Esophagus muscularis mucosa (tissue), 4 donors: Measurements from ENCODE around the gene DUSP15. TPM values are rescaled to one million over a fixed set of nuclear protein-coding genes. Genes with fewer than 3 reads are reported as not detected.

Source experiments
- DNase-seq: peaks from one replicate; pipeline ENCODE4 v3.0.0-alpha.2; 2017; ENCODE audit errors: extremely low spot score
- H3K27ac ChIP-seq, 4 donors: fragments of 200-600 bp; sonication (generic); replicated peaks in 1 of 4; 1 replicate in 3 of 4; 2 replicates in 1 of 4; pipeline ENCODE4 v1.5.1; 2016 to 2019; ENCODE audit warnings: mild to moderate bottlenecking in 1 of 4
- H3K27me3 ChIP-seq, 4 donors: fragments of 200-600 bp; sonication (generic); one replicate each; pipeline versions ENCODE4 v1.5.1 to v1.6.0; 2016 to 2019
- H3K36me3 ChIP-seq, 4 donors: fragments of 200-600 bp; sonication (generic); one replicate each; pipeline ENCODE4 v1.5.1; 2016 to 2019
- H3K4me1 ChIP-seq, 4 donors: fragments of 200-600 bp; sonication (generic); one replicate each; pipeline ENCODE4 v1.5.1; 2016 to 2019
- H3K4me3 ChIP-seq, 4 donors: fragments of 200-600 bp; sonication (generic); 1 replicate in 2 of 4; 2 replicates in 2 of 4; pipeline ENCODE4 v1.5.1; 2016 to 2019; ENCODE audit warnings: mild to moderate bottlenecking in 4 of 4, moderate library complexity in 1 of 4
- H3K9me3 ChIP-seq, 4 donors: fragments of 200-600 bp; sonication (generic); 1 replicate in 3 of 4; 2 replicates in 1 of 4; pipeline ENCODE4 v1.5.1; 2016 to 2019
- EP300 ChIP-seq: sonication (generic); formaldehyde crosslinking; IDR thresholded peaks from one replicate; pipeline ENCODE4 v1.6.1; 2017; ENCODE audit warnings: antibody characterized with exemption
- POLR2A ChIP-seq: fragments of 450-650 bp; IDR thresholded peaks from one replicate; pipeline ENCODE4 v1.6.1; 2017; ENCODE audit warnings: antibody characterized with exemption, moderate library complexity, mild to moderate bottlenecking, low read depth
- POLR2AphosphoS5 ChIP-seq, 2 donors: sonication (generic); formaldehyde crosslinking; IDR thresholded peaks; one replicate each; pipeline ENCODE4 v1.6.1; 2017; ENCODE audit warnings: antibody characterized with exemption in 2 of 2
- WGBS: methylation state at CpG from one replicate; pipeline ENCODE4 v1.1.5; 2018; 5-methylcytosine and 5-hydroxymethylcytosine counted together
- intact Hi-C: fragments of 100-400 bp; cut with DNase I; formaldehyde crosslinking; loops from one replicate; pipeline ENCODE4 v1.15.1; 2023
- total RNA-seq, 4 donors: library from RNA; depleted of rRNA; stranded (reverse); fragments of >200 nt; gene quantifications; one replicate each; pipeline versions ENCODE4 v1.1.0 to v1.2.1, GENCODE V29; 2016
- TF ChIP-seq, protein P1 (sequence below), 3 experiments: fragments of 200-600 bp in 2 of 3; fragments of 450-650 bp in 1 of 3; sonication (generic) in 2 of 3; IDR thresholded peaks; one replicate each; pipeline ENCODE4 v1.5.1; 2017 to 2019; ENCODE audit warnings: antibody characterized with exemption in 3 of 3, mild to moderate bottlenecking in 2 of 3, moderate library complexity in 1 of 3

Gene DUSP15
- total RNA-seq, 4 donors from 2014 or later: 0.83 to 5.1 (median 3.8) TPM

DNA sequence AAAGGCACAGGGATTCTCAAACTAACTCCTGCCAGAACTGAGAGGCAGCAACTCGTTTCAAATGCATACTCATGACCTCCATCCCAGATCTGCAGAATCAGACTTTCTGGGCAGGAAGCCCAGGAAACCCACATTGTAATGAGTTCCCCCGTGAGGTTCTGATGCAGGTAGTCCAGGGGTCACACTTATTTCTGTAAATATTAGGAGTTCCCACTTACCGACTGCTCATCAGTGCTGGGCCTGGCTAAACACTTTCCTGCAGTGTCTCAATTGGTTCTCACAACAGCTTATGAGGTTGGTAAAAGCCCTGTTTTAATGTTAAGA lies 11.6 kb downstream of the DUSP15 start:
- intact Hi-C loops: loop anchor here (10.0 kb wide), 1 partner anchor 236 kb away; no protein-coding TSS in a partner anchor

GRCh38 chr20:31857861-31858759 lies 12.2 kb downstream of the DUSP15 start:
- peaks cover 20 to 25% (median 23%) of the 10 kb centered on the region in 4 donors for H3K4me1 ChIP-seq
- WGBS: 76% methylated on average over 8 of the region's 15 CpGs
- no peak for DNase-seq
- H3K36me3 ChIP-seq: no peaks in the 10 kb centered on the region
- TF ChIP-seq, protein P1, sequence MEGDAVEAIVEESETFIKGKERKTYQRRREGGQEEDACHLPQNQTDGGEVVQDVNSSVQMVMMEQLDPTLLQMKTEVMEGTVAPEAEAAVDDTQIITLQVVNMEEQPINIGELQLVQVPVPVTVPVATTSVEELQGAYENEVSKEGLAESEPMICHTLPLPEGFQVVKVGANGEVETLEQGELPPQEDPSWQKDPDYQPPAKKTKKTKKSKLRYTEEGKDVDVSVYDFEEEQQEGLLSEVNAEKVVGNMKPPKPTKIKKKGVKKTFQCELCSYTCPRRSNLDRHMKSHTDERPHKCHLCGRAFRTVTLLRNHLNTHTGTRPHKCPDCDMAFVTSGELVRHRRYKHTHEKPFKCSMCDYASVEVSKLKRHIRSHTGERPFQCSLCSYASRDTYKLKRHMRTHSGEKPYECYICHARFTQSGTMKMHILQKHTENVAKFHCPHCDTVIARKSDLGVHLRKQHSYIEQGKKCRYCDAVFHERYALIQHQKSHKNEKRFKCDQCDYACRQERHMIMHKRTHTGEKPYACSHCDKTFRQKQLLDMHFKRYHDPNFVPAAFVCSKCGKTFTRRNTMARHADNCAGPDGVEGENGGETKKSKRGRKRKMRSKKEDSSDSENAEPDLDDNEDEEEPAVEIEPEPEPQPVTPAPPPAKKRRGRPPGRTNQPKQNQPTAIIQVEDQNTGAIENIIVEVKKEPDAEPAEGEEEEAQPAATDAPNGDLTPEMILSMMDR (IDR thresholded peaks at IDR 0.05): no peak
- TF ChIP-seq POLR2A: no peak
- no peak for TF ChIP-seq EP300
- TF ChIP-seq POLR2AphosphoS5 (IDR thresholded peaks at IDR 0.05): no peak
- intact Hi-C loops: loop anchor here (10.0 kb wide), 1 partner anchor 237 kb away; no protein-coding TSS in a partner anchor
- no peak overlapping the region for H3K27ac ChIP-seq
- no peak overlapping the region for H3K4me3 ChIP-seq
- peaks cover 0 to 72% (median 6%) of the 10 kb centered on the region in 4 donors for H3K27me3 ChIP-seq
- H3K9me3 ChIP-seq: no peaks in the 10 kb centered on the region

More for the DNA sequence above, 11.6 kb downstream of the DUSP15 start:
- TF ChIP-seq, protein P1 (IDR thresholded peaks at IDR 0.05): no peak
- Histone ChIP-seq H3K9me3 (no peaks in the 10 kb centered on the region), H3K4me3 (no peak overlapping the region), H3K4me1 (peaks cover 20 to 25% (median 23%) of the 10 kb centered on the region in 4 donors), H3K36me3 (no peaks in the 10 kb centered on the region), H3K27me3 (peaks cover 0 to 70% (median 6%) of the 10 kb centered on the region in 4 donors), H3K27ac (no peak overlapping the region)
- 22% methylated on average over 2 of the region's 3 CpGs for WGBS
- no peak for DNase-seq

- intact Hi-C loops: loop anchor here (10.0 kb wide), 1 partner anchor 238 kb away; no protein-coding TSS in a partner anchor
- no peak overlapping the region for H3K27ac ChIP-seq
- peaks cover 16 to 26% (median 24%) of the 10 kb centered on the region in 4 donors for H3K4me1 ChIP-seq
- H3K4me3 ChIP-seq: no peak overlapping the region
- TF ChIP-seq EP300: no peak
- WGBS: 78% methylated on average over 3 of the region's 3 CpGs
- DNase-seq: no peak
- no peaks in the 10 kb centered on the region for H3K36me3 ChIP-seq
- peaks cover 0 to 83% (median 6%) of the 10 kb centered on the region in 4 donors for H3K27me3 ChIP-seq
- H3K9me3 ChIP-seq: no peaks in the 10 kb centered on the region
These were observed 13.8 kb downstream of the DUSP15 start for GRCh38 chr20:31856516-31856915.

- H3K27ac ChIP-seq: no peak overlapping the region
- no peaks in the 10 kb centered on the region for H3K9me3 ChIP-seq
- DNase-seq: no peak
- TF ChIP-seq POLR2AphosphoS5 (IDR thresholded peaks at IDR 0.05): no peak
- TF ChIP-seq EP300: no peak
- TF ChIP-seq POLR2A: no peak
- TF ChIP-seq, protein P1 (IDR thresholded peaks at IDR 0.05): no peak
- 80% methylated on average over 7 of the region's 7 CpGs for WGBS
- peaks cover 0 to 7% (median 6%) of the 10 kb centered on the region in 4 donors for H3K4me1 ChIP-seq
- no peak overlapping the region for H3K4me3 ChIP-seq
- no peaks in the 10 kb centered on the region for H3K36me3 ChIP-seq
- peaks cover 0 to 88% (median 3%) of the 10 kb centered on the region in 4 donors for H3K27me3 ChIP-seq
- intact Hi-C loops: loop anchor here (2.0 to 10.0 kb wide), 2 partner anchors 179 to 241 kb away; no protein-coding TSS in a partner anchor
These were observed 16.8 kb downstream of the DUSP15 start for GRCh38 chr20:31853481-31853880.

DNA sequence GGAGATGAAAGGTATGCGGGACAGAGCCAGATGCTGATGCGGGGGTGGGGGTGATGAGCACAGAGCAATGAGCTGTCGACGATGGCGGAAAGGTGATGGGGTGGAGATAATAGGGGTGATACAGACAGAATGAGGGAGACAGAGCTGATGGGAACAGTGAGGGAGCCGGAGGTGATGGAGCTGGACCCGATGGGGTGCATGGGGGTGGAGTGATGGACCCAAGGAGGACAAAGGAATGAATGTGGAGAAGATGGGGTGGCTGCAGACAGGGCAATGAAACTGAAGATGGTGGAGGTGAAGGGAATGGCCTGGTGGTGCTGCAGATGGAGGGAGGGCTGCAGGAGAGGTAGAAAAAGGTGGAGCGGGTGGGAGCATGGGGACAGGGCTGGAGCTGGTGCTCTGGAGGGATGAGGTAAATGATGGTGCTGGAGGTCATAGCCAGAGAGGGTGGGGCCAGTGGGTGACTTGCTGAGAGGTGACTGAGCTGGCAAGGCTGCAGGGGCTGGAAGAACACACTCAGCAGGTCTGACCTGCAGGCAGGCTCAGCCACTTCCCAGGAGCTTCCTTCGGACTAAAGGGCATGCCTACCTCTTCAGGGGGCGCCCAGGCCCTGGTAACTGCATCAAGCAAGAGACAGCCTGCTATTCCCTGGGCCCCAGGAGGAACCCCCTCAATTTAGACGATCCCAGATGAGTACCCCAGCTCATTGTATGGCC lies 18.9 kb downstream of the DUSP15 start:
- peaks cover 0 to 71% (median 3%) of the 10 kb centered on the region in 4 donors for H3K27me3 ChIP-seq
- no peaks in the 10 kb centered on the region for H3K9me3 ChIP-seq
- TF ChIP-seq POLR2A (no peak), POLR2AphosphoS5 (IDR thresholded peaks at IDR 0.05) (no peak)
- DNase-seq: no peak
- no peak overlapping the region for H3K4me3 ChIP-seq
- H3K36me3 ChIP-seq: no peaks in the 10 kb centered on the region
- intact Hi-C loops: loop anchor here (10.0 kb wide), 1 partner anchor 243 kb away; no protein-coding TSS in a partner anchor
- no peak overlapping the region for H3K27ac ChIP-seq
- WGBS: 65% methylated on average over 11 of the region's 11 CpGs
- H3K4me1 ChIP-seq: peaks cover 0 to 7% (median 6%) of the 10 kb centered on the region in 4 donors
